AG09309 (cell line): Measurements from ENCODE around the gene KLHL17.

Source experiments
- DNase-seq: peaks from one replicate; pipeline ENCODE4 v3.0.0-alpha.2; 2010; ENCODE audit warnings: low read depth
- H3K4me3 ChIP-seq: 2 replicates; pipeline ENCODE4 v1.5.1; 2011; ENCODE audit warnings: mild to moderate bottlenecking, low read depth, low read length, moderate library complexity; ENCODE audit not compliant: control insufficient read depth
- CTCF ChIP-seq: IDR thresholded peaks from 2 replicates; pipeline ENCODE4 v1.5.1; 2011; ENCODE audit warnings: mild to moderate bottlenecking, low read depth, low read length, inconsistent platforms; ENCODE audit not compliant: insufficient read depth, control insufficient read depth; ENCODE audit errors: missing control alignments

KLHL17 gene

GRCh38 chr1:932776-933602 is 27.4 kb upstream of the KLHL17 start:
- TF ChIP-seq CTCF: no peak
- no peak for DNase-seq
- no peak overlapping the region for H3K4me3 ChIP-seq

GRCh38 chr1:933603-933940 is 26.8 kb upstream of the KLHL17 start:
- no peak for DNase-seq
- no peak overlapping the region for H3K4me3 ChIP-seq
- TF ChIP-seq CTCF: no peak

GRCh38 chr1:934991-935750 is 25.2 kb upstream of the KLHL17 start:
- TF ChIP-seq CTCF: no peak
- no peak overlapping the region for H3K4me3 ChIP-seq
- DNase-seq: no peak

- DNase-seq: no peak
- no peak for TF ChIP-seq CTCF
- no peak overlapping the region for H3K4me3 ChIP-seq
Measured at GRCh38 chr1:935751-936231, 24.6 kb upstream of the KLHL17 start.

- no peak overlapping the region for H3K4me3 ChIP-seq
- DNase-seq: no peak
- no peak for TF ChIP-seq CTCF
Measured at GRCh38 chr1:936348-937264, 23.8 kb upstream of the KLHL17 start.

GRCh38 chr1:937521-937920 is 22.9 kb upstream of the KLHL17 start:
- no peak overlapping the region for H3K4me3 ChIP-seq
- no peak for TF ChIP-seq CTCF
- no peak for DNase-seq
